ENCODE measurements around the gene JAM3. TPM values are rescaled to one million over a fixed set of nuclear protein-coding genes. Genes with fewer than 3 reads are reported as not detected.

JAM3 gene
- total RNA-seq, 1 experiment from 2014 or later: 1.6 TPM

- DNase-seq (ENCODE audit: unreplicated experiment): no peak
- Mint-ChIP-seq H3K27ac (ENCODE audit: low read depth, unreplicated experiment) (no peak overlapping the region), H3K4me3 (ENCODE audit: unreplicated experiment) (no peak overlapping the region), H3K36me3 (ENCODE audit: insufficient read depth, unreplicated experiment) (peaks cover 17% of the 10 kb centered on the region), H3K27me3 (ENCODE audit: insufficient read depth, unreplicated experiment) (no peaks in the 10 kb centered on the region), H3K4me1 (ENCODE audit: insufficient read depth, unreplicated experiment) (peaks cover 6% of the 10 kb centered on the region), H3K9me3 (ENCODE audit: unreplicated experiment) (no peaks in the 10 kb centered on the region)
- ChIA-PET CTCF (interaction anchor here (0.6 to 1.3 kb wide), 5 partner anchors 9 to 197 kb away, joined by 3 to 8 read pairs (median 3); no protein-coding TSS in a partner anchor), POLR2A (no interaction called here)
- TF ChIP-seq, protein P1, sequence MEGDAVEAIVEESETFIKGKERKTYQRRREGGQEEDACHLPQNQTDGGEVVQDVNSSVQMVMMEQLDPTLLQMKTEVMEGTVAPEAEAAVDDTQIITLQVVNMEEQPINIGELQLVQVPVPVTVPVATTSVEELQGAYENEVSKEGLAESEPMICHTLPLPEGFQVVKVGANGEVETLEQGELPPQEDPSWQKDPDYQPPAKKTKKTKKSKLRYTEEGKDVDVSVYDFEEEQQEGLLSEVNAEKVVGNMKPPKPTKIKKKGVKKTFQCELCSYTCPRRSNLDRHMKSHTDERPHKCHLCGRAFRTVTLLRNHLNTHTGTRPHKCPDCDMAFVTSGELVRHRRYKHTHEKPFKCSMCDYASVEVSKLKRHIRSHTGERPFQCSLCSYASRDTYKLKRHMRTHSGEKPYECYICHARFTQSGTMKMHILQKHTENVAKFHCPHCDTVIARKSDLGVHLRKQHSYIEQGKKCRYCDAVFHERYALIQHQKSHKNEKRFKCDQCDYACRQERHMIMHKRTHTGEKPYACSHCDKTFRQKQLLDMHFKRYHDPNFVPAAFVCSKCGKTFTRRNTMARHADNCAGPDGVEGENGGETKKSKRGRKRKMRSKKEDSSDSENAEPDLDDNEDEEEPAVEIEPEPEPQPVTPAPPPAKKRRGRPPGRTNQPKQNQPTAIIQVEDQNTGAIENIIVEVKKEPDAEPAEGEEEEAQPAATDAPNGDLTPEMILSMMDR (IDR thresholded peaks at IDR 0.05; ENCODE audit: unreplicated experiment): no peak
- intact Hi-C loops (cut with micrococcal nuclease): no loop called here
- no TSS peak for BruUV-seq (replicated peaks)
Observed at GRCh38 chr11:134149371-134149770, 80.5 kb downstream of the JAM3 start.

- no TSS peak for BruUV-seq (replicated peaks)
- intact Hi-C loops (cut with micrococcal nuclease): no loop called here
- Mint-ChIP-seq H3K27me3 (ENCODE audit: insufficient read depth, unreplicated experiment) (no peaks in the 10 kb centered on the region), H3K27ac (ENCODE audit: low read depth, unreplicated experiment) (no peak overlapping the region), H3K36me3 (ENCODE audit: insufficient read depth, unreplicated experiment) (peaks cover 17% of the 10 kb centered on the region), H3K9me3 (ENCODE audit: unreplicated experiment) (no peaks in the 10 kb centered on the region), H3K4me3 (ENCODE audit: unreplicated experiment) (no peak overlapping the region), H3K4me1 (ENCODE audit: insufficient read depth, unreplicated experiment) (no peaks in the 10 kb centered on the region)
- ChIA-PET POLR2A (no interaction called here), CTCF (interaction anchor here (1.3 to 2.7 kb wide), 2 partner anchors 10 to 100 kb away, joined by 8 to 10 read pairs; no protein-coding TSS in a partner anchor)
- TF ChIP-seq, protein P1 (IDR thresholded peaks at IDR 0.05; ENCODE audit: unreplicated experiment): no peak
- DNase-seq (ENCODE audit: unreplicated experiment): no peak
Observed at GRCh38 chr11:134150195-134150903, 81.5 kb downstream of the JAM3 start.

DNA sequence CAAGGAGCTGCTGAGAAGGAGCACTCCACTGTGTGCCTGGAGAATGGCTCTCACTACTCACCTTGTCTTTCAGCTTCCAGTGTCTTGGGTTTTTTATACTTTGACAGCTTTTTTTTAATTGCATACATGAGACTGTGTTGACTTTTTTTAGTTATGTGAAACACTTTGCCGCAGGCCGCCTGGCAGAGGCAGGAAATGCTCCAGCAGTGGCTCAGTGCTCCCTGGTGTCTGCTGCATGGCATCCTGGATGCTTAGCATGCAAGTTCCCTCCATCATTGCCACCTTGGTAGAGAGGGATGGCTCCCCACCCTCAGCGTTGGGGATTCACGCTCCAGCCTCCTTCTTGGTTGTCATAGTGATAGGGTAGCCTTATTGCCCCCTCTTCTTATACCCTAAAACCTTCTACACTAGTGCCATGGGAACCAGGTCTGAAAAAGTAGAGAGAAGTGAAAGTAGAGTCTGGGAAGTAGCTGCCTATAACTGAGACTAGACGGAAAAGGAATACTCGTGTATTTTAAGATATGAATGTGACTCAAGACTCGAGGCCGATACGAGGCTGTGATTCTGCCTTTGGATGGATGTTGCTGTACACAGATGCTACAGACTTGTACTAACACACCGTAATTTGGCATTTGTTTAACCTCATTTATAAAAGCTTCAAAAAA lies 82.3 kb downstream of the JAM3 start:
- POLR2A ChIA-PET: no interaction called here
- peaks cover 21% of the 10 kb centered on the region for H3K36me3 Mint-ChIP-seq (ENCODE audit: insufficient read depth, unreplicated experiment)
- H3K9me3 Mint-ChIP-seq (ENCODE audit: unreplicated experiment): no peaks in the 10 kb centered on the region
- no peaks in the 10 kb centered on the region for H3K27me3 Mint-ChIP-seq (ENCODE audit: insufficient read depth, unreplicated experiment)
- intact Hi-C loops (cut with micrococcal nuclease): no loop called here
- H3K4me3 Mint-ChIP-seq (ENCODE audit: unreplicated experiment): no peak overlapping the region
- CTCF ChIA-PET: interaction anchor here (0.5 to 2.7 kb wide), 2 partner anchors 23 to 101 kb away, joined by 3 to 10 read pairs; no protein-coding TSS in a partner anchor
- no TSS peak for BruUV-seq (replicated peaks)
- no peak overlapping the region for H3K27ac Mint-ChIP-seq (ENCODE audit: low read depth, unreplicated experiment)
- no peak for DNase-seq (ENCODE audit: unreplicated experiment)
- no peaks in the 10 kb centered on the region for H3K4me1 Mint-ChIP-seq (ENCODE audit: insufficient read depth, unreplicated experiment)
- TF ChIP-seq, protein P1 (IDR thresholded peaks at IDR 0.05; ENCODE audit: unreplicated experiment): no peak

- Mint-ChIP-seq H3K27ac (ENCODE audit: low read depth, unreplicated experiment) (no peak overlapping the region), H3K27me3 (ENCODE audit: insufficient read depth, unreplicated experiment) (no peaks in the 10 kb centered on the region), H3K9me3 (ENCODE audit: unreplicated experiment) (no peaks in the 10 kb centered on the region), H3K4me1 (ENCODE audit: insufficient read depth, unreplicated experiment) (no peaks in the 10 kb centered on the region), H3K36me3 (ENCODE audit: insufficient read depth, unreplicated experiment) (peaks cover 34% of the 10 kb centered on the region), H3K4me3 (ENCODE audit: unreplicated experiment) (no peak overlapping the region)
- no TSS peak for BruUV-seq (replicated peaks)
- TF ChIP-seq, protein P1 (IDR thresholded peaks at IDR 0.05; ENCODE audit: unreplicated experiment): no peak
- intact Hi-C loops (cut with micrococcal nuclease): no loop called here
- no peak for DNase-seq (ENCODE audit: unreplicated experiment)
- POLR2A ChIA-PET: interaction anchor here (0.5 kb wide), 1 partner anchor 102 kb away, joined by 4 read pairs; no protein-coding TSS in a partner anchor
- CTCF ChIA-PET: interaction anchor here (0.5 kb wide), 1 partner anchor 1274 kb away, joined by 4 read pairs; no protein-coding TSS in a partner anchor
Observed at GRCh38 chr11:134152696-134153095, 83.8 kb downstream of the JAM3 start.

Measured in MCF 10A (cell line).